ENCODE measurements around the gene TMEM132C. TPM values are rescaled to one million over a fixed set of nuclear protein-coding genes. Genes with fewer than 3 reads are reported as not detected.
"Not testable (repeated sequence)": the region's sequence is repeated elsewhere in the genome, so short reads cannot be mapped to it uniquely, and the experiment has no call there.

TMEM132C gene
- total RNA-seq, 1 experiment from 2014 or later, result 0.14 TPM

DNA sequence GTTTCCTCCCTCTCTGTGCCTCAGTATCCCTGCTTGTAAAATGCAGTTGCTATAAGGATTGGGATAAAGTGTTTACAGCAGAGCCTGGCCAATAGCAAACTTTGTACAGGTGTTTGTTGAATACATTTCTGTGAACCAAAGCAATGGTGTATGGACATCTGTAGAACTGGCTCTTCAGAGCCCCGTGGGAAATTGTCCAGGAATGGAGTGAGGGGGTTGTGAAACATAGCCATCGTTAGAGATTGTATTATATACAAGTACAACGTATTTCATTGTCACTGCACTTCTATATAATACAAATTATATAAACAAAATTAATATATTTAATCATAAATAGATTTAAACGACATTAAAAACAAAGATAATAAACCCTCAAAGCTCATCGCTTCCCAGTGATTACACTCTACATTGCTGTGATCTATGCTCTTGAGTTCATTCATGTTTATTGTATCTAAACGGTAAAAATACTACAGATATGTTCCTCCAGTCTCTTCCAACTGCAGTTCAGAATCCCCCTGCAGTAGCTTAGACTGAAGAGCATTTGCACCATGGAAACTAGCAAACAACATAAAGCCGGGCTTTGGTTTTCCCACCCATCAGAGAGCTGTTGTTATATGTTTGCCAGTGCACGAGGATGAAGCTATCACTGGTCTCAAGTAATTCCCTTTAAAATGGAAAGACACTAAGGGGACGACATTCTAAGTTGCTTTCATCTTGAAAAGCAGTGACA lies 216.7 kb downstream of the TMEM132C start:
- H3K4me3 ChIP-seq (ENCODE audit: insufficient read depth, low read depth, low read length), result no peak overlapping the region
- DNase-seq, result no peak
- no peaks in the 10 kb centered on the region for H3K36me3 ChIP-seq (replicated peaks; ENCODE audit: control insufficient read depth, insufficient read depth, low read length)
- no peaks in the 10 kb centered on the region for H3K27me3 ChIP-seq (ENCODE audit: control insufficient read depth, insufficient read depth, low read length)

DNA sequence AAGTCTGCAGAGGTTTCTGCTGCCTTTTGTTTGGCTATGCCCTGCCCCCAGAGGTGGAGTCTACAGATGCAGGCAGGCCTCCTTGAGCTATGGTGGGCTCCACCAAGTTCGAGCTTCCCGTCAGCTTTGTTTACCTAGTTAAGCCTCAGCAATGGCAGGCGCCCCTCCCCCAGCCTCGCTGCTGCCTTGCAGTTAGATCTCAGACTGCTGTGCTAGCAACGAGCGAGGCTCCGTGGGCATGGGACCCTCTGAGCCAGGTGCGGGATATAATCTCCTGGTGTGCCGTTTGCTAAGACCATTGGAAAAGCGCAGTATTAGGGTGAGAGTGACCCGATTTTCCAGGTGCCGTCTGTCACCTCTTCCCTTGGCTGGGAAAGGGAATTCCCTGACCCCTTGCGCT lies 230.4 kb downstream of the TMEM132C start:
- not testable (repeated sequence) for DNase-seq; H3K36me3 ChIP-seq (replicated peaks; ENCODE audit: control insufficient read depth, insufficient read depth, low read length); H3K4me3 ChIP-seq (ENCODE audit: insufficient read depth, low read depth, low read length); H3K27me3 ChIP-seq (ENCODE audit: control insufficient read depth, insufficient read depth, low read length)

DNA sequence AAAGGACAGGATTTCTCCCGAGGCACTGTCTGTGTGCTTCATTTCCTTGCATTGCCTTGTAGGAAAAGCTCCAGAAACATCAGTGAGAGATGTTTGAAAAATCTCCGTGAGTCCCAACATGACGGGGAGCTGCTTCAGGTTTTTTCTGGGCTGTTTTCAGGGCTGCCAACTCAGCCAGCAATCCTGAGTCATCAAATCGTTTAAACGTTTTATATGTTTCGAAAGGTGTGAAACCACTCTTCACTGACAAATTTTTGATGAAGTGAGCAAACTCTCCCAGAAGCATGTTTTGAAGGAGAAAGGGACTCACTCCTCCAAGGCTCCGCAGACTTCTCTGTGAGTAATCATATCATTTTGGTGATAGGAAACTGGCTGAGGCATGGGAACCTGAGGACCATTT lies 240.5 kb downstream of the TMEM132C start:
- H3K4me3 ChIP-seq (ENCODE audit: insufficient read depth, low read depth, low read length), result no peak overlapping the region
- no peak for DNase-seq
- no peaks in the 10 kb centered on the region for H3K36me3 ChIP-seq (replicated peaks; ENCODE audit: control insufficient read depth, insufficient read depth, low read length)
- no peaks in the 10 kb centered on the region for H3K27me3 ChIP-seq (ENCODE audit: control insufficient read depth, insufficient read depth, low read length)

- Histone ChIP-seq H3K36me3 (replicated peaks; ENCODE audit: control insufficient read depth, insufficient read depth, low read length) (no peaks in the 10 kb centered on the region), H3K4me3 (ENCODE audit: insufficient read depth, low read depth, low read length) (no peak overlapping the region), H3K27me3 (ENCODE audit: control insufficient read depth, insufficient read depth, low read length) (no peaks in the 10 kb centered on the region)
- peak; percentile 36 for DNase-seq
Observed at GRCh38 chr12:128509170-128509569, 242.2 kb downstream of the TMEM132C start.

GRCh38 chr12:128510511-128510910 lies 243.5 kb downstream of the TMEM132C start:
- no peaks in the 10 kb centered on the region for H3K27me3 ChIP-seq (ENCODE audit: control insufficient read depth, insufficient read depth, low read length)

GRCh38 chr12:128513331-128513730 lies 246.4 kb downstream of the TMEM132C start:
- no peak for DNase-seq
- Histone ChIP-seq H3K4me3 (ENCODE audit: insufficient read depth, low read depth, low read length) (no peak overlapping the region), H3K36me3 (replicated peaks; ENCODE audit: control insufficient read depth, insufficient read depth, low read length) (no peaks in the 10 kb centered on the region), H3K27me3 (ENCODE audit: control insufficient read depth, insufficient read depth, low read length) (no peaks in the 10 kb centered on the region)

More at GRCh38 chr12:128510511-128510910, 243.5 kb downstream of the TMEM132C start:
- no peak for DNase-seq
- no peaks in the 10 kb centered on the region for H3K36me3 ChIP-seq (replicated peaks; ENCODE audit: control insufficient read depth, insufficient read depth, low read length)
- no peak overlapping the region for H3K4me3 ChIP-seq (ENCODE audit: insufficient read depth, low read depth, low read length)

DNA sequence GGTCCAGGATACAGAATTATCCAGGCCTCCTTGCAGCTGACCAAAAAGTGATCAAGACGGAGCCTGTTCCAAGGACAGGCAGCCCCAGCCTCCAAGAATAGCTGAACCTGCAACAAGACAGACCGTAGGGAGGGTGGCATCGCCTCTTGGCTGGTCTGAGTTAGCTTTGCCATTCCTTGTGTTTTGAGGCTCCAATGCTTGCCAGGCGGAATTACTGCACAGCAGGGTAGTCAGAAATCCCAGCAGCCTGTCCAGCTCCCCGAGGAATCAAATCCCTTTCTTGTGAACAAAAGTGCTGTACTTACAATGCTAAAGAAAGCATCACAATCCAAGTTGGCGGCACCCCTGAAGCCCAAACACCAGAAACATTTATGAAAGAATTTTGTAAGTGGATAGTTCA lies 246.9 kb downstream of the TMEM132C start:
- Histone ChIP-seq H3K4me3 (ENCODE audit: insufficient read depth, low read depth, low read length) (no peak overlapping the region), H3K27me3 (ENCODE audit: control insufficient read depth, insufficient read depth, low read length) (no peaks in the 10 kb centered on the region), H3K36me3 (replicated peaks; ENCODE audit: control insufficient read depth, insufficient read depth, low read length) (no peaks in the 10 kb centered on the region)
- DNase-seq, result no peak

- no peaks in the 10 kb centered on the region for H3K36me3 ChIP-seq (replicated peaks; ENCODE audit: control insufficient read depth, insufficient read depth, low read length)
- no peak for DNase-seq
- H3K4me3 ChIP-seq (ENCODE audit: insufficient read depth, low read depth, low read length), result no peak overlapping the region
- H3K27me3 ChIP-seq (ENCODE audit: control insufficient read depth, insufficient read depth, low read length), result no peaks in the 10 kb centered on the region
Observed at GRCh38 chr12:128518644-128519043, 251.7 kb downstream of the TMEM132C start.

DNA sequence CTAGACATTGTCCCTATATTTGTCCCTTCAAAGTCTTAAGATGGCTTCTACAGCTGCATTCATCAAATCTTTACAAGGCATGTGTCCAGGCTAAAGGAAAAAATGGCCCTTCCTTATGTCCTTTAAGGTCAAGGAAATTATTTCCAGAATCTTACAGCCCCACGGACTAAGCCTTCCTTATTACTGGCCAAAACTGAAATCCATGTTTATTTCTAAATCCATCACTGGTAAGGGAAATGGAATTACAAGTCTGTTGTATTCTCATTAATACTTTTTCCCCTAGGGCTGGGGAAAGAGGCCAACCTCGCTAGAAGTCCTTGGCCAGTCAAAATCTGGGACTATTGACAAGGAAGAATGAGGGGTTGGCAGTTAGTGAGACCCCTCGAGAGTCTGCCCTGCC lies 252.5 kb downstream of the TMEM132C start:
- no peak for DNase-seq
- Histone ChIP-seq H3K4me3 (ENCODE audit: insufficient read depth, low read depth, low read length) (no peak overlapping the region), H3K27me3 (ENCODE audit: control insufficient read depth, insufficient read depth, low read length) (no peaks in the 10 kb centered on the region), H3K36me3 (replicated peaks; ENCODE audit: control insufficient read depth, insufficient read depth, low read length) (no peaks in the 10 kb centered on the region)

GRCh38 chr12:128521981-128522380 lies 255.0 kb downstream of the TMEM132C start:
- Histone ChIP-seq H3K27me3 (ENCODE audit: control insufficient read depth, insufficient read depth, low read length) (no peaks in the 10 kb centered on the region), H3K36me3 (replicated peaks; ENCODE audit: control insufficient read depth, insufficient read depth, low read length) (no peaks in the 10 kb centered on the region), H3K4me3 (ENCODE audit: insufficient read depth, low read depth, low read length) (no peak overlapping the region)
- no peak for DNase-seq

- no peaks in the 10 kb centered on the region for H3K36me3 ChIP-seq (replicated peaks; ENCODE audit: control insufficient read depth, insufficient read depth, low read length)
- no peaks in the 10 kb centered on the region for H3K27me3 ChIP-seq (ENCODE audit: control insufficient read depth, insufficient read depth, low read length)
- no peak for DNase-seq
- no peak overlapping the region for H3K4me3 ChIP-seq (ENCODE audit: insufficient read depth, low read depth, low read length)
Observed at GRCh38 chr12:128524439-128524838, 257.5 kb downstream of the TMEM132C start.

GRCh38 chr12:128531170-128531569 lies 264.2 kb downstream of the TMEM132C start:
- Histone ChIP-seq H3K36me3 (replicated peaks; ENCODE audit: control insufficient read depth, insufficient read depth, low read length) (no peaks in the 10 kb centered on the region), H3K27me3 (ENCODE audit: control insufficient read depth, insufficient read depth, low read length) (no peaks in the 10 kb centered on the region), H3K4me3 (ENCODE audit: insufficient read depth, low read depth, low read length) (no peak overlapping the region)
- DNase-seq, result peak; percentile 46

- H3K27me3 ChIP-seq (ENCODE audit: control insufficient read depth, insufficient read depth, low read length), result no peaks in the 10 kb centered on the region
- no peak overlapping the region for H3K4me3 ChIP-seq (ENCODE audit: insufficient read depth, low read depth, low read length)
- no peaks in the 10 kb centered on the region for H3K36me3 ChIP-seq (replicated peaks; ENCODE audit: control insufficient read depth, insufficient read depth, low read length)
- no peak for DNase-seq
Observed at GRCh38 chr12:128534906-128535305, 267.9 kb downstream of the TMEM132C start.

GRCh38 chr12:128536810-128537209 lies 269.8 kb downstream of the TMEM132C start:
- no peaks in the 10 kb centered on the region for H3K36me3 ChIP-seq (replicated peaks; ENCODE audit: control insufficient read depth, insufficient read depth, low read length)
- no peaks in the 10 kb centered on the region for H3K27me3 ChIP-seq (ENCODE audit: control insufficient read depth, insufficient read depth, low read length)
- H3K4me3 ChIP-seq (ENCODE audit: insufficient read depth, low read depth, low read length), result no peak overlapping the region
- DNase-seq, result no peak

GRCh38 chr12:128537668-128538067 lies 270.7 kb downstream of the TMEM132C start:
- H3K27me3 ChIP-seq (ENCODE audit: control insufficient read depth, insufficient read depth, low read length), result no peaks in the 10 kb centered on the region
- H3K36me3 ChIP-seq (replicated peaks; ENCODE audit: control insufficient read depth, insufficient read depth, low read length), result no peaks in the 10 kb centered on the region
- H3K4me3 ChIP-seq (ENCODE audit: insufficient read depth, low read depth, low read length), result no peak overlapping the region
- DNase-seq, result no peak

GRCh38 chr12:128542844-128543243 lies 275.9 kb downstream of the TMEM132C start:
- DNase-seq, result no peak
- H3K36me3 ChIP-seq (replicated peaks; ENCODE audit: control insufficient read depth, insufficient read depth, low read length), result no peaks in the 10 kb centered on the region
- no peaks in the 10 kb centered on the region; the same call in 1 of the 2 replicates for H3K27me3 ChIP-seq (ENCODE audit: control insufficient read depth, insufficient read depth, low read length)
- H3K4me3 ChIP-seq (ENCODE audit: insufficient read depth, low read depth, low read length), result no peak overlapping the region
